Vagina (tissue), 2 donors: ENCODE results near the gene TLN1.

Source experiments
- CTCF ChIP-seq, 3 experiments: fragments of 450-650 bp in 2 of 3; fragments of 200-600 bp in 1 of 3; sonication (generic) in 1 of 3; IDR thresholded peaks; one replicate each; pipeline ENCODE4 v1.5.1; 2017 to 2019; ENCODE audit warnings: antibody characterized with exemption in 3 of 3, mild to moderate bottlenecking in 2 of 3, moderate library complexity in 2 of 3
- POLR2A ChIP-seq, 2 donors: fragments of 450-650 bp; IDR thresholded peaks; one replicate each; pipeline ENCODE4 v1.6.1; 2017; ENCODE audit warnings: antibody characterized with exemption in 2 of 2, mild to moderate bottlenecking in 2 of 2, moderate library complexity in 2 of 2
- POLR2AphosphoS5 ChIP-seq, 2 donors: sonication (generic); formaldehyde crosslinking; IDR thresholded peaks; one replicate each; pipeline ENCODE4 v1.9.0; 2017; ENCODE audit warnings: antibody characterized with exemption in 2 of 2, mild to moderate bottlenecking in 2 of 2, low read depth in 1 of 2; ENCODE audit not compliant: insufficient read depth in 1 of 2

- TF ChIP-seq POLR2AphosphoS5 (IDR thresholded peaks at IDR 0.05; ENCODE audit: insufficient read depth in 1 of 2, low read depth in 1 of 2) (no peak), POLR2A (IDR thresholded peaks at IDR 0.05) (no peak), CTCF (IDR thresholded peaks at IDR 0.05) (no peak)
These were observed 31.1 kb downstream of the TLN1 start for GRCh38 chr9:35700942-35701341.
